HFF-Myc (cell line): ENCODE data around the gene MMP20.

Experiments used
- DNase-seq: peaks from one replicate; pipeline ENCODE4 v3.0.0-alpha.2; 2011; ENCODE audit warnings: low read depth; ENCODE audit errors: extremely low read depth
- H3K4me3 ChIP-seq: replicated peaks from 2 replicates; pipeline ENCODE4 v1.5.1; 2011; ENCODE audit warnings: low read depth, mild to moderate bottlenecking, control low read depth, low read length
- CTCF ChIP-seq: IDR thresholded peaks from 2 replicates; pipeline ENCODE4 v1.5.1; 2012; ENCODE audit warnings: mild to moderate bottlenecking, low read depth, low read length, control low read depth; ENCODE audit errors: missing control alignments

Gene MMP20

GRCh38 chr11:102564110-102564509, 61.0 kb downstream of the MMP20 start:
- TF ChIP-seq CTCF, result no peak
- peak; percentile 27 for DNase-seq
- H3K4me3 ChIP-seq, result no peak overlapping the region

- TF ChIP-seq CTCF, result no peak
- H3K4me3 ChIP-seq, result no peak overlapping the region
- no peak for DNase-seq
Measured at GRCh38 chr11:102561636-102562035, 63.5 kb downstream of the MMP20 start.

DNA sequence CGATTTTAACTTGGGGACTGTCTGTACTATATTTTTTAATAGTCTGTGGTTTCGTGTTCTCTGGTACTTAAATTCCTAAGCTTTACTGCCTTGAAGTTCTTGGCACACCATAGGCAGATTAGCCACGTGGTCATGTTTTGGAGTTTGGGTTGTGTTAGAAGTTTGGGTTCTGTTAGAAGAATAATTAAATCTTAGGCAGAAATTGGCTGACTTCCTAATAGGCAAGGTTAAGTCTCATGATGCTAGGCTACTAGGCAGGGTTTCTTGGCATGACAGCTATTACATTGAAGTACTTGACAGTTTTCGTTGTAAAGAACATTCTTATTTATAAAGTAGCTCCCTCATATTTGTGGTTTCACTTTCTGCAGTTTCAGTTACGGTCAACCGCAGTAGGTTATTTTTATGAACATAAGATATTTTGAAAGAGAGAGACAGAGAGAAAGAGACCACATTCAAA, 64.5 kb downstream of the MMP20 start:
- peak; percentile 42 for DNase-seq
- no peak for TF ChIP-seq CTCF
- peak overlapping the region; percentile 23 for H3K4me3 ChIP-seq

DNA sequence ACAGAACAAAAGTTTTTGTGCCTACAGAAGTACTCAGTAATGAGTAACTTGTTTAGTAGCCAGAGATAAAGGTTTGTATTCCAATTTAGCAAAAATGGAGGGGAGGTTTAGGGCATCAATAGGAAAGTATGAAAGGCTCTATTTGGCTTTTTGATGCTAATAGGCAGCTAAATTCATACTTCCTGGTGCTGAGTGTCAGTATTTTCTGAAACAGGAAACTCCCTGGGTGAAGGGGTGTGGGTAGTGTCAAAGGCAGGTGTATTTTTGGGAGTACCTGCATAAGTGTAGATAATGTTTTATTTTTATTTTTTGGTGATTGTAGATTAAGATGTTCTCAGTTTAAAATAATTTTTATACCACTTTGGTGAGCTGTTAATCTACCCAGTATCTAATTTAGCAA, 65.3 kb downstream of the MMP20 start:
- DNase-seq, result no peak
- no peak for TF ChIP-seq CTCF
- no peak overlapping the region for H3K4me3 ChIP-seq

- no peak for TF ChIP-seq CTCF
- DNase-seq, result no peak
Measured at GRCh38 chr11:102555091-102555490, 70.0 kb downstream of the MMP20 start.

DNA sequence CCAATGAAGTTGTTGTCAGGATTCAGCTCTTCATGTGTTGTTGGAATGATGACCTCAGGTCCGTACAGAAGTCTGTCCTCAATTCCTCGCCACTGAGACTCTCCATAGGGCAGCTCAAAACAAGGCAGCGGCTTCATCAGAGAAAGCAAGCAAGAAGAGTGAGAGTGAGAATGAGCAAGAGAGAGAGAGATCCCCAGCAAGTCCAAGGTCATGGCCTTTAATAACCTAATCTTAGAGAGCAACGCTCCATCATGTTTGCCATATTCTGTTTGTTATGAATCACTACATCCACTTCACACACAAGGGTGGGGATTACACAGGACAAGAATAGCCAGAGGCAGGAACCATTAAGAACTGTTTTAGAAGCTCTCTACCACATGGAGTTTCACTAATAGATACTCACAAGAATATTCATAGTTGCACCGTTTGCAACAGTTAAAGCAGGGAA, 71.3 kb downstream of the MMP20 start:
- DNase-seq, result no peak
- TF ChIP-seq CTCF, result no peak
- H3K4me3 ChIP-seq, result no peak overlapping the region

More at GRCh38 chr11:102555091-102555490, 70.0 kb downstream of the MMP20 start:
- no peak overlapping the region for H3K4me3 ChIP-seq
